Parathyroid adenoma (tissue), 2 donors: ENCODE data around the gene UPP2.

Source experiments
- H2AFZ ChIP-seq: fragments of 300-600 bp; sonication (generic); one replicate; pipeline ENCODE4 v1.7.0; 2017; ENCODE audit warnings: antibody characterized with exemption, mild to moderate bottlenecking
- H3K27ac ChIP-seq: fragments of 300-600 bp; sonication (generic); one replicate; pipeline ENCODE4 v1.7.0; 2017
- H3K27me3 ChIP-seq: fragments of 300-600 bp; sonication (generic); one replicate; pipeline ENCODE4 v1.7.0; 2017; ENCODE audit warnings: low read length; ENCODE audit not compliant: control insufficient read depth, insufficient read depth
- H3K36me3 ChIP-seq: fragments of 300-600 bp; sonication (generic); one replicate; pipeline ENCODE4 v1.7.0; 2017; ENCODE audit warnings: low read length; ENCODE audit not compliant: control insufficient read depth, insufficient read depth
- H3K4me1 ChIP-seq: fragments of 300-600 bp; sonication (generic); one replicate; pipeline ENCODE4 v1.7.0; 2017; ENCODE audit warnings: control low read depth
- H3K4me2 ChIP-seq: fragments of 300-600 bp; sonication (generic); one replicate; pipeline ENCODE4 v1.7.0; 2017; ENCODE audit warnings: low read length
- H3K4me3 ChIP-seq: fragments of 300-600 bp; sonication (generic); one replicate; pipeline ENCODE4 v1.7.0; 2017; ENCODE audit warnings: low read depth, low read length
- H3K79me2 ChIP-seq: fragments of 300-600 bp; sonication (generic); one replicate; pipeline ENCODE4 v1.7.0; 2017; ENCODE audit warnings: control low read depth
- H3K9ac ChIP-seq: fragments of 300-600 bp; sonication (generic); one replicate; pipeline ENCODE4 v1.7.0; 2017; ENCODE audit warnings: mild to moderate bottlenecking
- H3K9me3 ChIP-seq: fragments of 300-600 bp; sonication (generic); one replicate; pipeline ENCODE4 v1.7.0; 2017; ENCODE audit warnings: low read length; ENCODE audit not compliant: control insufficient read depth
- TF ChIP-seq, protein P1 (sequence below): fragments of 300-600 bp; sonication (generic); IDR thresholded peaks from one replicate; pipeline ENCODE4 v1.7.0; 2017; ENCODE audit warnings: antibody characterized with exemption, mild to moderate bottlenecking
- donor health status: primary hyperparathyroidism.

UPP2 gene

DNA sequence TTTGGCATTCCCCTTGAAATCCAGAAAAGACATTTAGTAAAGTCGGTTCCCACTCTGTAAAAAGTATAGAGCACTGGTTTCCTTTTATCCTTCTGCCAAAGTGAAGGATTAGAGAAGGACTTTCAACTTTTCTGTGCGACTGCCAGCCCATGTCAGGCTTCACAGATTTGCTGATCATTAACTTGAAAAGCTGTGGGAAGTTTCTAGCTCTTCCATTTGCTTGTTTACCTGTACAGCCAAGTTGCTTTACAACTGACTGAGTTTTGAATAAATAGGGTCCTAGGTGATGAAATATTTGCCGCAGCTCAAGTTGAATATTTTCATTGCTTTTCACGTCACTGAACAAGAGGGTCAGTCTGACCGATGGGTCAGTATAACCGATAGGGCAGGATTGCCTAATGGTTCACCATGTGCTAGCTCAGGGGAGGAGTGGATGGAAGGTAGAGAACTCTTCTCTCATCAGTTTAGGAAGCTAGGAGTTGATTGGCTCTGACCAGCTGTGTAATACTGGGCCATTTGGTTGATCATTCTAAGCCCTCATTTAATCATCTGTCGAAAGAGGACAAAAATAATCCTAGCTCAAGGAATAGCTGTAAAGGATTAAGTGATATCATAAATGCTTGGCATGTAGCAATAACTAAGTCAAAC lies 30.4 kb downstream of the UPP2 start:
- Histone ChIP-seq H3K9ac (no peak overlapping the region), H3K27ac (no peak overlapping the region), H3K36me3 (no peaks in the 10 kb centered on the region), H3K27me3 (no peaks in the 10 kb centered on the region), H2AFZ (no peak overlapping the region), H3K4me1 (no peaks in the 10 kb centered on the region), H3K9me3 (no peaks in the 10 kb centered on the region), H3K4me3 (no peak overlapping the region), H3K79me2 (no peaks in the 10 kb centered on the region), H3K4me2 (no peak overlapping the region)
- TF ChIP-seq, protein P1, sequence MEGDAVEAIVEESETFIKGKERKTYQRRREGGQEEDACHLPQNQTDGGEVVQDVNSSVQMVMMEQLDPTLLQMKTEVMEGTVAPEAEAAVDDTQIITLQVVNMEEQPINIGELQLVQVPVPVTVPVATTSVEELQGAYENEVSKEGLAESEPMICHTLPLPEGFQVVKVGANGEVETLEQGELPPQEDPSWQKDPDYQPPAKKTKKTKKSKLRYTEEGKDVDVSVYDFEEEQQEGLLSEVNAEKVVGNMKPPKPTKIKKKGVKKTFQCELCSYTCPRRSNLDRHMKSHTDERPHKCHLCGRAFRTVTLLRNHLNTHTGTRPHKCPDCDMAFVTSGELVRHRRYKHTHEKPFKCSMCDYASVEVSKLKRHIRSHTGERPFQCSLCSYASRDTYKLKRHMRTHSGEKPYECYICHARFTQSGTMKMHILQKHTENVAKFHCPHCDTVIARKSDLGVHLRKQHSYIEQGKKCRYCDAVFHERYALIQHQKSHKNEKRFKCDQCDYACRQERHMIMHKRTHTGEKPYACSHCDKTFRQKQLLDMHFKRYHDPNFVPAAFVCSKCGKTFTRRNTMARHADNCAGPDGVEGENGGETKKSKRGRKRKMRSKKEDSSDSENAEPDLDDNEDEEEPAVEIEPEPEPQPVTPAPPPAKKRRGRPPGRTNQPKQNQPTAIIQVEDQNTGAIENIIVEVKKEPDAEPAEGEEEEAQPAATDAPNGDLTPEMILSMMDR = no peak

GRCh38 chr2:158134055-158134454 lies 32.4 kb downstream of the UPP2 start:
- H2AFZ ChIP-seq = no peak overlapping the region
- H3K27ac ChIP-seq = no peak overlapping the region
- H3K36me3 ChIP-seq = no peaks in the 10 kb centered on the region
- H3K9ac ChIP-seq = no peak overlapping the region
- H3K4me1 ChIP-seq = no peaks in the 10 kb centered on the region
- no peak overlapping the region for H3K4me2 ChIP-seq
- H3K27me3 ChIP-seq = no peaks in the 10 kb centered on the region
- H3K9me3 ChIP-seq = no peaks in the 10 kb centered on the region
- H3K4me3 ChIP-seq = no peak overlapping the region
- TF ChIP-seq, protein P1 = no peak
- H3K79me2 ChIP-seq = no peaks in the 10 kb centered on the region

GRCh38 chr2:158134655-158135054 lies 33.0 kb downstream of the UPP2 start:
- Histone ChIP-seq H3K4me1 (no peaks in the 10 kb centered on the region), H2AFZ (no peak overlapping the region), H3K27ac (no peak overlapping the region), H3K4me2 (no peak overlapping the region), H3K9me3 (no peaks in the 10 kb centered on the region), H3K4me3 (no peak overlapping the region), H3K9ac (no peak overlapping the region), H3K79me2 (no peaks in the 10 kb centered on the region), H3K27me3 (no peaks in the 10 kb centered on the region), H3K36me3 (no peaks in the 10 kb centered on the region)
- TF ChIP-seq, protein P1 = no peak

DNA sequence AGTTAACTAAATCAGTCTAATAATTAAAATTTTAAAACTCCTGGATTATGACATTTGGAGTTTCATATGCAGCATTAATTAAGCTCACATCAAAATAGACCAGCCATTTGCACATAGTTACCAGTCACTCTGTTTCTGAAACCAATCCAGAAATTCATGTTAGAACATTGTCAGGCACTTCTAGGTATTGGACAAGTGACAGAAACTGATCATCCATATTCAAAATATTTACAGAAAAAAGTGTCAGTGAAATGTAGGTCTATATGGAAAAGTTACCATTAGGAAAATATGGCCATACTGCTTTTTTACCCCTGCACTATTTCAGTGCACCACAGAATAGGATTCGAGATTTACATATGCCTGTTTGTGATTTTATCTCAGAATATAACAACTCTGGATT lies 33.4 kb downstream of the UPP2 start:
- H3K36me3 ChIP-seq = no peaks in the 10 kb centered on the region
- H3K27ac ChIP-seq = no peak overlapping the region
- TF ChIP-seq, protein P1 = no peak
- no peak overlapping the region for H2AFZ ChIP-seq
- H3K9ac ChIP-seq = no peak overlapping the region
- no peaks in the 10 kb centered on the region for H3K9me3 ChIP-seq
- no peak overlapping the region for H3K4me2 ChIP-seq
- no peak overlapping the region for H3K4me3 ChIP-seq
- no peaks in the 10 kb centered on the region for H3K27me3 ChIP-seq
- H3K4me1 ChIP-seq = no peaks in the 10 kb centered on the region
- no peaks in the 10 kb centered on the region for H3K79me2 ChIP-seq

GRCh38 chr2:158138255-158138654 lies 36.6 kb downstream of the UPP2 start:
- no peak overlapping the region for H3K27ac ChIP-seq
- TF ChIP-seq, protein P1 = no peak

More at GRCh38 chr2:158138255-158138654, 36.6 kb downstream of the UPP2 start:
- H3K36me3 ChIP-seq = no peaks in the 10 kb centered on the region
- H3K79me2 ChIP-seq = no peaks in the 10 kb centered on the region
- no peak overlapping the region for H3K4me2 ChIP-seq
- H3K9me3 ChIP-seq = no peaks in the 10 kb centered on the region
- H3K4me3 ChIP-seq = no peak overlapping the region
- H3K4me1 ChIP-seq = no peaks in the 10 kb centered on the region
- no peaks in the 10 kb centered on the region for H3K27me3 ChIP-seq
- H2AFZ ChIP-seq = no peak overlapping the region
- H3K9ac ChIP-seq = no peak overlapping the region
